Neural cell (in vitro differentiated cells): ENCODE results near the gene TUBB4B.

Experiments
- CTCF ChIP-seq: fragments of 450-650 bp; IDR thresholded peaks from 2 replicates; pipeline ENCODE4 v1.5.1; 2014; ENCODE audit warnings: antibody characterized with exemption, mild to moderate bottlenecking, moderate library complexity; ENCODE audit not compliant: poor library complexity, severe bottlenecking
- EP300 ChIP-seq: fragments of 450-650 bp; conservative IDR thresholded peaks from 2 replicates; pipeline ENCODE4 v1.6.1; 2014; ENCODE audit warnings: antibody characterized with exemption, mild to moderate bottlenecking, moderate library complexity; ENCODE audit not compliant: poor library complexity, severe bottlenecking
- MXI1 ChIP-seq: fragments of 450-650 bp; conservative IDR thresholded peaks from 2 replicates; pipeline ENCODE4 v1.6.1; 2014; ENCODE audit warnings: antibody characterized with exemption, mild to moderate bottlenecking; ENCODE audit not compliant: poor library complexity, severe bottlenecking
- POLR2AphosphoS5 ChIP-seq: IDR thresholded peaks from 2 replicates; pipeline ENCODE4 v1.6.1; 2012
- TAF1 ChIP-seq: IDR thresholded peaks from 2 replicates; pipeline ENCODE4 v1.6.1; 2012; ENCODE audit warnings: low read depth

- TF ChIP-seq CTCF: no peak
- no peak for TF ChIP-seq POLR2AphosphoS5
- TF ChIP-seq TAF1: no peak
- no peak for TF ChIP-seq EP300
- TF ChIP-seq MXI1: no peak
Measured at GRCh38 chr9:137204731-137205125, 36.4 kb upstream of the TUBB4B start.
